CD4-positive, alpha-beta T cell (primary cell): ENCODE data around the gene SEMA4D. TPM values are rescaled to one million over a fixed set of nuclear protein-coding genes. Genes with fewer than 3 reads are reported as not detected.

ENCODE experiments used
- ATAC-seq: fragments of 200-7000 bp; cut with Tn5 transposase; one replicate; pipeline ENCODE4 v1.10.0; 2022; ENCODE audit warnings: mild to moderate bottlenecking; ENCODE audit not compliant: poor library complexity
- CTCF ChIA-PET: fragments of 350-600 bp; sonication (Branson Sonifier 250); formaldehyde crosslinking; loops from one replicate; lab custom pipeline; 2021; ENCODE audit warnings: antibody characterized with exemption, inconsistent platforms; lab: Charles Lee
- POLR2A ChIA-PET: fragments of 350-600 bp; sonication (Branson Sonifier 250); formaldehyde crosslinking; loops from one replicate; lab custom pipeline; 2021; ENCODE audit warnings: antibody characterized with exemption, inconsistent platforms; lab: Charles Lee
- DNase-seq, 14 experiments: peaks; one replicate each; pipeline ENCODE4 v3.0.0-alpha.2; 2013 to 2020; ENCODE audit warnings: mixed read lengths in 2 of 14
- H3K27ac ChIP-seq, 2 donors: one replicate each; pipeline versions ENCODE4 v1.5.1 to v1.7.0; 2013; ENCODE audit warnings: low read length in 2 of 2, low read depth in 1 of 2, mild to moderate bottlenecking in 1 of 2
- H3K27me3 ChIP-seq, 2 experiments: 1 replicate in 1 of 2; 2 replicates in 1 of 2; pipeline versions ENCODE4 v1.6.1 to v1.7.0; 2013; ENCODE audit warnings: low read length in 2 of 2, control low read depth in 1 of 2, mild to moderate bottlenecking in 1 of 2, moderate library complexity in 1 of 2; ENCODE audit not compliant: insufficient read depth in 2 of 2, control insufficient read depth in 1 of 2
- H3K36me3 ChIP-seq: one replicate; pipeline ENCODE4 v1.6.1; 2013; ENCODE audit warnings: low read length, control low read depth; ENCODE audit not compliant: insufficient read depth
- H3K4me1 ChIP-seq: one replicate; pipeline ENCODE4 v1.6.1; 2013; ENCODE audit warnings: low read length, control low read depth; ENCODE audit not compliant: insufficient read depth
- H3K4me3 ChIP-seq: one replicate; pipeline ENCODE4 v1.5.1; 2013; ENCODE audit warnings: mild to moderate bottlenecking, low read length, moderate library complexity
- H3K9me3 ChIP-seq, 2 experiments: 1 replicate in 1 of 2; 2 replicates in 1 of 2; pipeline versions ENCODE4 v1.6.1 to v1.7.0; 2013; ENCODE audit warnings: low read length in 2 of 2, mild to moderate bottlenecking in 2 of 2, control low read depth in 1 of 2, moderate library complexity in 1 of 2; ENCODE audit not compliant: control insufficient read depth in 1 of 2, insufficient read depth in 1 of 2
- H3K27ac Mint-ChIP-seq: one replicate; pipeline ENCODE4 v1.8.0; 2020; ENCODE audit warnings: mixed read lengths
- H3K27me3 Mint-ChIP-seq: one replicate; pipeline ENCODE4 v1.8.0; 2021; ENCODE audit warnings: mixed read lengths
- H3K36me3 Mint-ChIP-seq: one replicate; pipeline ENCODE4 v1.8.0; 2021; ENCODE audit warnings: low read depth, mixed read lengths
- H3K4me1 Mint-ChIP-seq: one replicate; pipeline ENCODE4 v1.8.0; 2021; ENCODE audit warnings: low read depth, mixed read lengths
- H3K4me3 Mint-ChIP-seq: one replicate; pipeline ENCODE4 v1.8.0; 2020; ENCODE audit warnings: mild to moderate bottlenecking, mixed read lengths
- H3K9me3 Mint-ChIP-seq: one replicate; pipeline ENCODE4 v1.8.0; 2020; ENCODE audit warnings: mixed read lengths
- CTCF ChIP-seq: fragments of 200-600 bp; IDR thresholded peaks from one replicate; pipeline ENCODE4 v1.8.0; 2022; ENCODE audit warnings: antibody characterized with exemption, mild to moderate bottlenecking
- intact Hi-C, 2 experiments: fragments of 100-400 bp; cut with DNase I in 1 of 2; cut with micrococcal nuclease in 1 of 2; formaldehyde crosslinking; loops; one replicate each; pipeline versions ENCODE4 v1.15.1 to v1.9.0; 2023 to 2025; cut with DNase I, micrococcal nuclease
- total RNA-seq, 174 experiments: library from RNA in 2 of 174; stranded (reverse) in 2 of 174; gene quantifications; one replicate each; pipeline ENCODE4 v1.2.3 and lab custom pipeline; 2021 to 2026

SEMA4D gene
- total RNA-seq, 2 experiments from 2014 or later = 399 to 430 TPM

GRCh38 chr9:89409466-89409865 is 88.4 kb downstream of the SEMA4D start:
- peaks cover 99% of the 10 kb centered on the region for H3K36me3 Mint-ChIP-seq
- H3K27ac ChIP-seq = peak overlapping the region; percentile 32 to 56
- intact Hi-C loops = loop anchor here in 1 of 2 experiments (1.0 to 5.0 kb wide), 2 partner anchors 10 to 138 kb away; no protein-coding TSS in a partner anchor
- DNase-seq (no peak), ATAC-seq (no peak)
- H3K9me3 Mint-ChIP-seq = no peaks in the 10 kb centered on the region
- peaks cover 80% of the 10 kb centered on the region for H3K36me3 ChIP-seq
- H3K4me3 ChIP-seq = no peak overlapping the region
- H3K4me3 Mint-ChIP-seq = peak overlapping the region; percentile 44
- TF ChIP-seq CTCF = no peak
- ChIA-PET CTCF (interaction anchor here (1.0 to 3.3 kb wide), 6 partner anchors 15 to 140 kb away, joined by 4 to 20 read pairs (median 8); no protein-coding TSS in a partner anchor), POLR2A (interaction anchor here (0.8 to 2.9 kb wide), 14 partner anchors 9 to 140 kb away, joined by 3 to 14 read pairs (median 4); partner anchors contain the start of gene SECISBP2)
- peaks cover 0 to 7% of the 10 kb centered on the region in 2 experiments for H3K9me3 ChIP-seq
- no peaks in the 10 kb centered on the region for H3K27me3 ChIP-seq
- peak overlapping the region; percentile 87 for H3K27ac Mint-ChIP-seq
- peaks cover 90% of the 10 kb centered on the region for H3K4me1 Mint-ChIP-seq
- H3K27me3 Mint-ChIP-seq = no peaks in the 10 kb centered on the region
- peaks cover 91% of the 10 kb centered on the region for H3K4me1 ChIP-seq

- POLR2A ChIA-PET = interaction anchor here (0.8 to 2.9 kb wide), 17 partner anchors 10 to 140 kb away, joined by 3 to 14 read pairs (median 4); partner anchors contain the start of gene SECISBP2
- intact Hi-C loops = loop anchor here in 1 of 2 experiments (1.0 to 5.0 kb wide), 2 partner anchors 11 to 139 kb away; no protein-coding TSS in a partner anchor
- peaks cover 83% of the 10 kb centered on the region for H3K4me1 Mint-ChIP-seq
- Histone ChIP-seq H3K36me3 (peaks cover 80% of the 10 kb centered on the region), H3K27me3 (no peaks in the 10 kb centered on the region), H3K27ac (peak overlapping the region; percentile 32 to 56), H3K4me1 (peaks cover 83% of the 10 kb centered on the region), H3K9me3 (peaks cover 0 to 7% of the 10 kb centered on the region in 2 experiments), H3K4me3 (peak overlapping the region; percentile 17)
- peak overlapping the region; percentile 75 for H3K4me3 Mint-ChIP-seq
- H3K27ac Mint-ChIP-seq = peak overlapping the region; percentile 87
- no peaks in the 10 kb centered on the region for H3K9me3 Mint-ChIP-seq
- DNase-seq = peak; percentile 57 to 89 (median 74)
- no peaks in the 10 kb centered on the region for H3K27me3 Mint-ChIP-seq
- no peak for TF ChIP-seq CTCF
- H3K36me3 Mint-ChIP-seq = peaks cover 99% of the 10 kb centered on the region
- ATAC-seq = peak; percentile 95
- CTCF ChIA-PET = interaction anchor here (0.9 to 3.3 kb wide), 5 partner anchors 9 to 141 kb away, joined by 3 to 16 read pairs (median 4); no protein-coding TSS in a partner anchor
Measured at GRCh38 chr9:89408628-89409101, 89.2 kb downstream of the SEMA4D start.

GRCh38 chr9:89407070-89407469 is 90.8 kb downstream of the SEMA4D start:
- H3K9me3 Mint-ChIP-seq = no peaks in the 10 kb centered on the region
- no peaks in the 10 kb centered on the region for H3K27me3 Mint-ChIP-seq
- TF ChIP-seq CTCF = no peak
- H3K9me3 ChIP-seq = peaks cover 0 to 7% of the 10 kb centered on the region in 2 experiments
- peaks cover 80% of the 10 kb centered on the region for H3K36me3 ChIP-seq
- H3K36me3 Mint-ChIP-seq = peaks cover 99% of the 10 kb centered on the region
- POLR2A ChIA-PET = interaction anchor here (1.0 to 2.9 kb wide), 4 partner anchors 11 to 142 kb away, joined by 3 to 14 read pairs (median 4); no protein-coding TSS in a partner anchor
- no peak overlapping the region for H3K4me3 ChIP-seq
- DNase-seq = no peak
- H3K4me3 Mint-ChIP-seq = peak overlapping the region; percentile 21
- H3K27me3 ChIP-seq = no peaks in the 10 kb centered on the region
- peaks cover 71% of the 10 kb centered on the region for H3K4me1 ChIP-seq
- peak overlapping the region; percentile 87 for H3K27ac Mint-ChIP-seq
- H3K27ac ChIP-seq = peak overlapping the region in 1 of 2 donors; percentile 14
- intact Hi-C loops = loop anchor here in 1 of 2 experiments (5.0 kb wide), 1 partner anchor 140 kb away; no protein-coding TSS in a partner anchor
- ATAC-seq = no peak
- CTCF ChIA-PET = interaction anchor here (3.3 kb wide), 1 partner anchor 143 kb away, joined by 16 read pairs; no protein-coding TSS in a partner anchor
- peaks cover 67% of the 10 kb centered on the region for H3K4me1 Mint-ChIP-seq
